CD14-positive monocyte (primary cell): ENCODE measurements around the gene GRIN1. TPM values are rescaled to one million over a fixed set of nuclear protein-coding genes. Genes with fewer than 3 reads are reported as not detected.

Experiments used
- DNase-seq, 3 donors: peaks; one replicate each; pipeline ENCODE4 v3.0.0-alpha.2; 2011 to 2022
- H2AFZ ChIP-seq: 2 replicates; pipeline ENCODE4 v1.6.0; 2012; ENCODE audit warnings: mild to moderate bottlenecking, low read depth, low read length, inconsistent platforms; ENCODE audit not compliant: insufficient read depth, poor library complexity, severe bottlenecking
- H3K27ac ChIP-seq, 2 donors: 1 replicate in 1 of 2; 2 replicates in 1 of 2; pipeline ENCODE4 v1.5.1; 2012 to 2013; ENCODE audit warnings: low read length in 2 of 2, control low read depth in 1 of 2, inconsistent platforms in 1 of 2, low read depth in 1 of 2, mild to moderate bottlenecking in 1 of 2
- H3K27me3 ChIP-seq, 2 donors: one replicate each; pipeline versions ENCODE4 v1.6.0 to v1.6.1; 2011 to 2013; ENCODE audit warnings: low read length in 2 of 2; ENCODE audit not compliant: control insufficient read depth in 2 of 2, insufficient read depth in 2 of 2
- H3K36me3 ChIP-seq, 2 donors: replicated peaks in 1 of 2; 1 replicate in 1 of 2; 2 replicates in 1 of 2; pipeline versions ENCODE4 v1.5.1 to v1.6.1; 2012 to 2013; ENCODE audit warnings: low read length in 2 of 2, control low read depth in 1 of 2, inconsistent platforms in 1 of 2, mild to moderate bottlenecking in 1 of 2; ENCODE audit not compliant: insufficient read depth in 2 of 2, control insufficient read depth in 1 of 2
- H3K4me1 ChIP-seq, 2 donors: 1 replicate in 1 of 2; 2 replicates in 1 of 2; pipeline versions ENCODE4 v1.5.1 to v1.6.1; 2012 to 2013; ENCODE audit warnings: low read length in 2 of 2, control low read depth in 1 of 2, inconsistent platforms in 1 of 2, mild to moderate bottlenecking in 1 of 2, moderate library complexity in 1 of 2; ENCODE audit not compliant: insufficient read depth in 2 of 2, control insufficient read depth in 1 of 2
- H3K4me2 ChIP-seq: replicated peaks from 2 replicates; pipeline ENCODE3; 2012; ENCODE audit warnings: low read length, moderate library complexity, mild to moderate bottlenecking; ENCODE audit not compliant: poor library complexity, severe bottlenecking; ENCODE audit errors: extremely low read depth
- H3K4me3 ChIP-seq, 3 experiments: fragments of 200-600 bp in 1 of 3; sonication (generic) in 1 of 3; replicated peaks in 1 of 3; 1 replicate in 2 of 3; 2 replicates in 1 of 3; pipeline ENCODE4 v1.5.1; 2011 to 2013; ENCODE audit warnings: low read length in 3 of 3, mild to moderate bottlenecking in 3 of 3, control low read depth in 2 of 3, low read depth in 2 of 3, inconsistent platforms in 1 of 3, moderate library complexity in 1 of 3
- H3K79me2 ChIP-seq: 2 replicates; pipeline ENCODE4 v1.6.0; 2012; ENCODE audit warnings: mild to moderate bottlenecking, control low read depth, inconsistent platforms, low read length, moderate library complexity; ENCODE audit not compliant: insufficient read depth
- H3K9ac ChIP-seq: 2 replicates; pipeline ENCODE4 v1.6.0; 2017; ENCODE audit warnings: low read length, mild to moderate bottlenecking; ENCODE audit not compliant: insufficient read depth, poor library complexity, severe bottlenecking
- H3K9me3 ChIP-seq, 2 donors: replicated peaks in 1 of 2; 1 replicate in 1 of 2; 2 replicates in 1 of 2; pipeline versions ENCODE4 v1.5.1 to v1.6.1; 2012 to 2013; ENCODE audit warnings: low read length in 2 of 2, control low read depth in 1 of 2; ENCODE audit not compliant: control insufficient read depth in 1 of 2, insufficient read depth in 1 of 2
- H4K20me1 ChIP-seq: 2 replicates; pipeline ENCODE4 v1.6.0; 2012; ENCODE audit warnings: mild to moderate bottlenecking, low read length, control low read depth, moderate library complexity; ENCODE audit not compliant: insufficient read depth
- H3K27ac Mint-ChIP-seq, 7 donors: one replicate each; pipeline ENCODE4 v1.8.0; 2020; ENCODE audit warnings: mild to moderate bottlenecking in 7 of 7, mixed read lengths in 7 of 7, moderate library complexity in 6 of 7, inconsistent platforms in 2 of 7
- H3K27me3 Mint-ChIP-seq, 3 donors: one replicate each; pipeline ENCODE4 v1.8.0; 2021 to 2022; ENCODE audit warnings: low read depth in 3 of 3, mild to moderate bottlenecking in 3 of 3, mixed read lengths in 3 of 3, moderate library complexity in 3 of 3, inconsistent platforms in 1 of 3
- H3K36me3 Mint-ChIP-seq, 2 donors: one replicate each; pipeline ENCODE4 v1.8.0; 2020; ENCODE audit warnings: mixed read lengths in 2 of 2, inconsistent platforms in 1 of 2, mild to moderate bottlenecking in 1 of 2
- H3K4me1 Mint-ChIP-seq: one replicate; pipeline ENCODE4 v1.8.0; 2020; ENCODE audit warnings: mild to moderate bottlenecking, mixed read lengths
- H3K4me3 Mint-ChIP-seq, 2 donors: one replicate each; pipeline ENCODE4 v1.8.0; 2020; ENCODE audit warnings: mild to moderate bottlenecking in 2 of 2, mixed read lengths in 2 of 2, moderate library complexity in 1 of 2
- H3K9me3 Mint-ChIP-seq, 7 donors: one replicate each; pipeline ENCODE4 v1.8.0; 2020 to 2022; ENCODE audit warnings: mixed read lengths in 7 of 7, mild to moderate bottlenecking in 6 of 7, moderate library complexity in 6 of 7, inconsistent platforms in 2 of 7
- CTCF ChIP-seq: fragments of 200-600 bp; IDR thresholded peaks from one replicate; pipeline ENCODE4 v1.8.0; 2022; ENCODE audit warnings: antibody characterized with exemption, mild to moderate bottlenecking
- WGBS: methylation state at CpG from one replicate; pipeline ENCODE4 v1.1.5; 2013; ENCODE audit warnings: missing lambda C conversion rate; ENCODE audit not compliant: insufficient coverage; 5-methylcytosine and 5-hydroxymethylcytosine counted together
- intact Hi-C, 2 donors: fragments of 100-400 bp; cut with micrococcal nuclease; formaldehyde crosslinking; loops; one replicate each; pipeline versions ENCODE4 v1.15.0 to v1.15.1; 2023
- polyA plus RNA-seq, 3 donors: library from polyadenylated mRNA; depleted of rRNA in 1 of 3; unstranded in 2 of 3; stranded (reverse) in 1 of 3; fragments of 300-500 nt in 2 of 3; fragments of >200 nt in 1 of 3; fragmentation: Illumina TruSeq in 2 of 3; gene quantifications; 1 replicate in 2 of 3; 2 replicates in 1 of 3; pipeline ENCODE4 v1.2.3, GENCODE V29; 2012 to 2021

GRIN1 gene
- polyA plus RNA-seq, 3 donors: not detected

GRCh38 chr9:137109250-137110146, 29.5 kb upstream of the GRIN1 start:
- no peak for TF ChIP-seq CTCF
- H3K4me3 Mint-ChIP-seq: no peak overlapping the region
- peaks cover 7% of the 10 kb centered on the region for H3K4me1 Mint-ChIP-seq
- intact Hi-C loops: no loop called here
- Histone ChIP-seq H3K27me3 (no peaks in the 10 kb centered on the region), H3K9me3 (no peaks in the 10 kb centered on the region), H3K9ac (no peak overlapping the region), H3K4me1 (peaks cover 5 to 8% of the 10 kb centered on the region in 2 donors), H3K36me3 (peaks cover 70 to 85% of the 10 kb centered on the region in 2 donors), H3K79me2 (no peaks in the 10 kb centered on the region), H3K4me2 (no peak overlapping the region), H3K4me3 (no peak overlapping the region), H4K20me1 (peaks cover 23% of the 10 kb centered on the region), H2AFZ (no peak overlapping the region), H3K27ac (no peak overlapping the region)
- H3K9me3 Mint-ChIP-seq: no peaks in the 10 kb centered on the region
- H3K27me3 Mint-ChIP-seq: peaks cover 0 to 1% (median 0%) of the 10 kb centered on the region in 3 donors
- no peak overlapping the region for H3K27ac Mint-ChIP-seq
- H3K36me3 Mint-ChIP-seq: peaks cover 19 to 58% of the 10 kb centered on the region in 2 donors
- DNase-seq: no peak
- WGBS: 88% methylated on average over 30 of the region's 34 CpGs

GRCh38 chr9:137110147-137110910, 28.6 kb upstream of the GRIN1 start:
- no peak overlapping the region for H3K27ac ChIP-seq
- H3K4me3 ChIP-seq: no peak overlapping the region
- H2AFZ ChIP-seq: no peak overlapping the region
- H3K36me3 ChIP-seq: peaks cover 65 to 77% of the 10 kb centered on the region in 2 donors
- Mint-ChIP-seq H3K27me3 (peaks cover 0 to 2% (median 1%) of the 10 kb centered on the region in 3 donors), H3K4me3 (no peak overlapping the region), H3K27ac (no peak overlapping the region), H3K9me3 (no peaks in the 10 kb centered on the region), H3K36me3 (peaks cover 19 to 58% of the 10 kb centered on the region in 2 donors), H3K4me1 (peaks cover 7% of the 10 kb centered on the region)
- H3K9ac ChIP-seq: no peak overlapping the region
- 93% methylated on average over 34 of the region's 38 CpGs for WGBS
- H3K9me3 ChIP-seq: no peaks in the 10 kb centered on the region
- H3K27me3 ChIP-seq: peaks cover 0 to 3% of the 10 kb centered on the region in 2 donors
- DNase-seq: no peak
- no peaks in the 10 kb centered on the region for H3K79me2 ChIP-seq
- no peak overlapping the region for H3K4me2 ChIP-seq
- H4K20me1 ChIP-seq: peaks cover 23% of the 10 kb centered on the region
- intact Hi-C loops: no loop called here
- TF ChIP-seq CTCF: no peak
- peaks cover 10 to 16% of the 10 kb centered on the region in 2 donors for H3K4me1 ChIP-seq
